MG63 (cell line): ENCODE results near the gene FEM1A. TPM values are rescaled to one million over a fixed set of nuclear protein-coding genes. Genes with fewer than 3 reads are reported as not detected.
"Not testable (repeated sequence)": the region's sequence is repeated elsewhere in the genome, so short reads cannot be mapped to it uniquely, and the experiment has no call there.

Experiments
- DNase-seq: peaks from one replicate; pipeline ENCODE4 v3.0.0-alpha.2; 2020
- H3K27me3 ChIP-seq: fragments of 250-450 bp; sonication (Bioruptor Pico); 2 replicates; pipeline ENCODE4 v1.5.1; 2020; ENCODE audit warnings: mild to moderate bottlenecking, moderate library complexity
- H3K36me3 ChIP-seq: fragments of 250-450 bp; sonication (Bioruptor Pico); 2 replicates; pipeline ENCODE4 v1.5.1; 2020; ENCODE audit warnings: mild to moderate bottlenecking, moderate library complexity
- H3K4me3 ChIP-seq: fragments of 250-450 bp; sonication (Bioruptor Pico); 2 replicates; pipeline ENCODE4 v1.5.1; 2020; ENCODE audit warnings: mild to moderate bottlenecking, moderate library complexity
- H3K9me3 ChIP-seq: fragments of 250-450 bp; sonication (Bioruptor Pico); 2 replicates; pipeline ENCODE4 v1.5.1; 2020; ENCODE audit warnings: mild to moderate bottlenecking, moderate library complexity
- total RNA-seq: library from RNA; depleted of rRNA; stranded (reverse); fragments of >200 nt; shearing (Covaris generic); gene quantifications from 2 replicates; pipeline ENCODE4 v1.2.3, GENCODE V29; 2014; ENCODE audit warnings: low replicate concordance; rRNA removed

The FEM1A gene
- 7.2 and 9.2 TPM in 2 replicates for total RNA-seq

- no peaks in the 10 kb centered on the region for H3K27me3 ChIP-seq
- peaks cover 7% of the 10 kb centered on the region; the same call in 1 of the 2 replicates for H3K36me3 ChIP-seq
- H3K9me3 ChIP-seq: no peaks in the 10 kb centered on the region
- peak; percentile 98 for DNase-seq
- H3K4me3 ChIP-seq: peak within 1 kb of the TSS; percentile 96
These were observed at the start of gene FEM1A for GRCh38 chr19:4791183-4792018. Gene FEM1A (plus strand): TSS chr19:4791734. CDS start chr19:4791855, 121 bp downstream.

DNA sequence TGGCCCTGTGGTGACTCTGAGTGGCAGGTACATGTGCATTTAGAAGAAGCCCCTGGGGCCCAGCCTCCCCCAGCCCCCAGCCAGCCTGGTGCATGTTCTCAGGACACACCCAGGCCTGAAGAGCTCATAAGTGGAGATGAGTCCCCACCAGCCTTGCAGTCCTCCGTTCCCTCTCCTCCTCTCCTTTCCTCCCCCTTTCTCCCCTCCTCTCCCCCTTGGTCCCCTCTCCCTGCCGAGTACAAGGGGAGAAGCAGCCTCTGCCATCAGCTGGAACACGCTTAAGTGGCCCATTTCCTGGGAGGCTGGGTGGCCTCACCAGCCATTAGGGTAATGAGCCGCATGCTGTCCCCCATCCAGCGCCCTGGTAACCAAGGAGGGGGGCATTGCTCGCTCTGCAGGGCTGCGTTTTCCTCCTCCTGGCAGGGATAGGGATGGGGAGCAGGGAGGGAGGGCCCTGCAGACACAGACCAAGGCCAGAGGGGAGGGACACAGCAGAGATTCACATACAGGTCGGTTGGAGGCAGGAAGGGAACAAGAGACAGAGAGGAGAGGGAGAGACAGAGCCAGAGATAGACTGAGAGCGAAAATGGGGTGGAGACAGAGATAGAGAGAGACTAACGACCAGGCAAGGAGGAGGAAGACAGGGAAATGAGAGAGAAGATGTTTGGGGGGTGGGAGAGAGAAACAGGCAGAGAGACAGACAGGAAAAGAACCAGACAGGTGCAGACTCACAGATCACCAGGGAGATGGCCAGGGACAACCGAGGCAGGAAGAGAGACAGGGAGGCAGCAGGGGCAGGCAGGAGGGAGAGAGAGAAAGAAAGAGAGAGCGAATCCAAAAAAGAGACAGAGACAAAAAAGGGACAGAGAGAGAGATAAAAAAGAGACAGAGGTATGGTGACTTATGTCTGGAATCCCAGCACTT, 48.5 kb upstream of the FEM1A start:
- no peak for DNase-seq
- no peak overlapping the region for H3K4me3 ChIP-seq
- no peaks in the 10 kb centered on the region for H3K9me3 ChIP-seq
- H3K36me3 ChIP-seq: no peaks in the 10 kb centered on the region
- no peaks in the 10 kb centered on the region for H3K27me3 ChIP-seq

GRCh38 chr19:4744451-4745174, 46.9 kb upstream of the FEM1A start:
- H3K27me3 ChIP-seq: no peaks in the 10 kb centered on the region
- H3K9me3 ChIP-seq: no peaks in the 10 kb centered on the region
- H3K36me3 ChIP-seq: no peaks in the 10 kb centered on the region
- peak; percentile 75 for DNase-seq
- no peak overlapping the region for H3K4me3 ChIP-seq

GRCh38 chr19:4745175-4745574, 46.4 kb upstream of the FEM1A start:
- H3K27me3 ChIP-seq, H3K4me3 ChIP-seq, H3K36me3 ChIP-seq, H3K9me3 ChIP-seq, DNase-seq: not testable (repeated sequence)

- DNase-seq: no peak
- no peaks in the 10 kb centered on the region for H3K27me3 ChIP-seq
- H3K4me3 ChIP-seq: no peak overlapping the region
- no peaks in the 10 kb centered on the region for H3K36me3 ChIP-seq
- H3K9me3 ChIP-seq: no peaks in the 10 kb centered on the region
These were observed 45.5 kb upstream of the FEM1A start for GRCh38 chr19:4745986-4746385.

DNA sequence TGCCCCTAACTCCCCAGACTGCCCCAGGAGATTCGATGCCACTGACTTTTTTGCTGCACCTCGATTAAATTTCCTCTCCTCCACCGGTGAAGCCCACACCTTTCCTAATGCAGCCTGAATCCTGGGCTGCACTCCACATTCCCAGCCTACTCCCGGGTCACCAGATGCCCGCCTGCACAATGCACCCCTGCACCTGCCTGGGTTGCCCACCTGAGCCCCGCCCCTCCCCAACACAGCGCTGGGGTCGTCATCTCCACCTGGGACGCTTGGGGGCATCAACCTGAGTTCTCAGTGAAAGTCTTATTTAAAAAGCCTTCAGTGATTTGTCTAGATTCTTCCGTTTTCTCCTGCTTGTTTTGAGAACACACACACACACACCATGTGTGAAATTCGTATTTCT, 43.3 kb upstream of the FEM1A start:
- no peaks in the 10 kb centered on the region for H3K9me3 ChIP-seq
- no peak overlapping the region for H3K4me3 ChIP-seq
- H3K36me3 ChIP-seq: no peaks in the 10 kb centered on the region
- no peak for DNase-seq
- H3K27me3 ChIP-seq: no peaks in the 10 kb centered on the region

GRCh38 chr19:4748589-4748988, 42.9 kb upstream of the FEM1A start:
- no peak overlapping the region for H3K4me3 ChIP-seq
- no peaks in the 10 kb centered on the region for H3K27me3 ChIP-seq
- no peak for DNase-seq
- no peaks in the 10 kb centered on the region for H3K36me3 ChIP-seq
- H3K9me3 ChIP-seq: no peaks in the 10 kb centered on the region

DNA sequence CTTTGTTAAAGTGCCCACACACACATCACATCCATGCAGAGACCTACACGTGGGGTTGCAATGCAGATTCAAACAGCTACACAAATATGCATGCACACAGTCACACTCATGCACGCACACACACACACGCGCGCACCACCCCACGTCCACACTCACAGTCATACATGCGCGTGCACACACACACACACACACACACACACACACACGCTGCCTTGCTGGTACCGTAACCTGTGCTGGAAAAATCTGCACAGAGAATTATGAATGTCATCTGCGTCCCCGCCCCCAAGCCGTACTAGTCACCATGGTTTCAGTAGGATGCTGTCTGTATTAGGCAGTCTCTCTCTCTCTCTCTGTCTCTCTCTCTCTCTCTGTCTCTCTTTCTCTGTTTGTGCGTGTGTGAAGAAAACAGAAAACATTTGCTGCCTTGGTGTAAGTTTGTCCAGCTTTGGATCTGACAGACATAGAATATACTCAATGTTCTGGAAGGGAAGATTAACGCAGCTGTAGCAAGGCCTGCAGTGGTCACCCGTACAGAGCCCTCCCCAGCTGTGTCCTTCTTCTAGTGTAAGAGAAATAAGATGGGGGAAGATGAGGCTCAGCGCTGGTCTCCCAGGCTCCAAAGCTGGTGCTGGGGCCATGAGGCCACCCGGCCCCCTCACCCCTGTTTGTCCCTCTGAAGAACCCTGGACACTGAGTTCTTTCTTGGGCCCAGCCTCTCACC, 41.5 kb upstream of the FEM1A start:
- Histone ChIP-seq H3K4me3 (no peak overlapping the region), H3K36me3 (no peaks in the 10 kb centered on the region), H3K9me3 (no peaks in the 10 kb centered on the region), H3K27me3 (no peaks in the 10 kb centered on the region)
- DNase-seq: no peak

DNA sequence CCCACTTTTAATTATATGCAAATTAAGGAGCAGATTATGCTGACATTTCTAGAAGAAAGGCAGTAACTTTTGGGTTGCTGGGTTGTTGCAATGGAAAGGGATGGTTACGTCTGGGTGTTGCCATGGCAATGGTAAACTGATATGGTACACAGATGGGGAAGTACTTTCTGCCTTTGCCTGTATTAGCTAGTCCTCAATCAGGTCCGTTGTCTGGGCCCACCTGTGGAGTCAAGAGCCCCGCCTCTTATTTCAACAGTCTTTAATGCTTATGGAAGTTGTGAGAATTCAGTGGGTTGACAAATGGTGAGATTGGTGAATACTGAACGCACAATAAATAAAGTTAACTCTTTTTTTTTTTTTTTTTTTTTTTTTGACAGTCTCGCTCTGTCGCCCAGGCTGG, 37.3 kb upstream of the FEM1A start:
- H3K27me3 ChIP-seq: no peaks in the 10 kb centered on the region; the same call in 1 of the 2 replicates
- no peaks in the 10 kb centered on the region for H3K9me3 ChIP-seq
- H3K36me3 ChIP-seq: no peaks in the 10 kb centered on the region
- DNase-seq: no peak
- no peak overlapping the region for H3K4me3 ChIP-seq

DNA sequence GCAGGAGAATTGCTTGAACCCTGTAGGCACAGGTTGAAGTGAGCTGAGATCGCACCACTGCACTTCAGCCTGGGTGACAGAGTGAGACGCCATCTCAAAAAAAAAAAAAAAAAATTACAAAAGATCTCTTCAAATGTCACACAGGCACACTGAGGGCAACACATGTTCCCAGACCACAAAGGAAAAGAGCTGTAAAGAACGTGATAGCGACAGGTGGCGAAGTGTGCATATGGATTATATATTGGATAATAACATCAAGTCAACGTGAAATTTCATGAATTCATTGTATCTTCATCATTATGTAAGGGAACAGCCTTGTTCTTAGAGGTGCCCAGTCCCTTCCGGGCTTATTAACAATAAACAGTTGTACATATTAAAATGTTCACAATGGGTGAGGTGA, 36.1 kb upstream of the FEM1A start:
- H3K4me3 ChIP-seq: no peak overlapping the region
- no peaks in the 10 kb centered on the region for H3K9me3 ChIP-seq
- H3K36me3 ChIP-seq: no peaks in the 10 kb centered on the region
- no peak for DNase-seq
- no peaks in the 10 kb centered on the region; the same call in none of the 2 replicates for H3K27me3 ChIP-seq

DNA sequence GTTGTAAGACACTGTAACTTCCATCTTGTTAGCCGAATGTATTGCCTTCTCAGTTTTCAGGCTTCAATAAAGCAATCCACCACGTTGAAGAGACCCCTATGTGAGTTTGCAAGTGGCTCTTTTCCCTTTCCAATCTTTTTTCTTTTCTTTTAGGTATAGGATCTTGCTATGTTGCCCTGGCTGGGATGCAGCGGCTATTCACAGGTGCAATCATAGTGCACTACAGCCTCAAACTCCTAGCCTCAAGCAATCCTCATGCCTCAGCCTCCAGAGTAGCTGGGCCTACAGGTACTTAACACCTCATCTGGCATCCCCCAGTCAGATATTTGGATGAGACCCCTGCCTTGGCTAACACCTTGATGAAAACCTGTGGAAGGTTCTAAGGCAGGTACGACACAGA, 33.5 kb upstream of the FEM1A start:
- H3K27me3 ChIP-seq: no peaks in the 10 kb centered on the region; the same call in none of the 2 replicates
- no peak for DNase-seq
- H3K9me3 ChIP-seq: no peaks in the 10 kb centered on the region
- H3K4me3 ChIP-seq: no peak overlapping the region
- no peaks in the 10 kb centered on the region for H3K36me3 ChIP-seq

- H3K27me3 ChIP-seq: no peaks in the 10 kb centered on the region; the same call in none of the 2 replicates
- no peak for DNase-seq
- no peaks in the 10 kb centered on the region for H3K36me3 ChIP-seq
- no peak overlapping the region for H3K4me3 ChIP-seq
- no peaks in the 10 kb centered on the region for H3K9me3 ChIP-seq
These were observed 32.9 kb upstream of the FEM1A start for GRCh38 chr19:4758659-4759058.

DNA sequence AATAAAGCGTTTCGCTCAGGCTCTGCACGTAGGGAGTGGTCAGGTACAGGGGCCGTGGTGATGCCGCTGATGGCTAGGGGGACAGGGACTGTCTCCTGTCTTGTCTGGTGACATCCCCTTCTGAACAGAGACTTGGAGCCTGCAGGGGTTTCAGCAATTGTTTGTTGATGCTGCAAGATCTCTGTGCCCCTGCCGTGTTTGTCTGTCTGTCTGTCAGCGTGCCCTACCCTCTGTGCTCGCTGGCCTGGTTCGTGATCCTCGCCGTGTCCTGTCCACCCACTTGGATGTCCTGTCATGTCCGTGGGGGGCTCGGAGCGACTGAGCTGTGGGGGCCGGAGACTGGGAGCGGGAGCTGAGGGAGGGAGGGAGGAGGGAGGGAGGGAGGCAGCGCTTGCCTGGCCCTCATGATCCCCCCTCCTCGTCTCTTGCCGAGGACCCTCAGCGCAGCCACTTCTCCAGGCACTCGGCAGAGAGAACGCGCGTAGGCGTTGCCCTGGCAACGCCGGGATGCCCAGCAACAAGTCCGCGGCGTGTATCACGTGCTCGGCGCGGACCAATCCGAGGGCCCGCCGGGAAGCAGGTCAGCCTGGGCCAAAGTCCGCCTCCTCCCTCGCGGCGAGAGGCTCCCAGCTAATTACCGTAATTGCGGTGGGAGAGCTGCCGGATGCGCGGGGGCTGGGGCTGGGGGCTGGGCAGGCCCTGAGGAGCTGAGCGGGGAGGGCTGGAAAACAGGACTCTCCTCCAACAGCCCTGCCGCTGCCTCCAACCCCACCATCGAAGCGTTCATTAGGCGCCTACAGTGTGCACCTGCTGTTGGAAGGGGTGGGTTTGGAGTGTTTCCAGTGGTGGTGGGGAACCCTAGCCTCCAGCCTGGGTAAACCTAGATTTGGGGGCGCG, 31.9 kb upstream of the FEM1A start:
- Histone ChIP-seq H3K9me3 (no peaks in the 10 kb centered on the region), H3K27me3 (no peaks in the 10 kb centered on the region; the same call in none of the 2 replicates), H3K4me3 (no peak overlapping the region), H3K36me3 (no peaks in the 10 kb centered on the region)
- DNase-seq: peak; percentile 64

GRCh38 chr19:4760285-4760650, 31.3 kb upstream of the FEM1A start:
- no peaks in the 10 kb centered on the region; the same call in none of the 2 replicates for H3K27me3 ChIP-seq
- no peak overlapping the region for H3K4me3 ChIP-seq
- no peaks in the 10 kb centered on the region for H3K36me3 ChIP-seq
- no peaks in the 10 kb centered on the region for H3K9me3 ChIP-seq
- no peak for DNase-seq

GRCh38 chr19:4763021-4763420, 28.5 kb upstream of the FEM1A start:
- H3K27me3 ChIP-seq: no peaks in the 10 kb centered on the region; the same call in 1 of the 2 replicates
- no peak overlapping the region for H3K4me3 ChIP-seq
- no peaks in the 10 kb centered on the region for H3K36me3 ChIP-seq
- no peaks in the 10 kb centered on the region for H3K9me3 ChIP-seq
- no peak for DNase-seq
